ENCODE data around the gene LRRC75A. TPM values are rescaled to one million over a fixed set of nuclear protein-coding genes. Genes with fewer than 3 reads are reported as not detected.

LRRC75A gene
- total and polyA plus RNA-seq, 11 donors, result 0.37 to 2.5 (median 0.85) TPM

DNA sequence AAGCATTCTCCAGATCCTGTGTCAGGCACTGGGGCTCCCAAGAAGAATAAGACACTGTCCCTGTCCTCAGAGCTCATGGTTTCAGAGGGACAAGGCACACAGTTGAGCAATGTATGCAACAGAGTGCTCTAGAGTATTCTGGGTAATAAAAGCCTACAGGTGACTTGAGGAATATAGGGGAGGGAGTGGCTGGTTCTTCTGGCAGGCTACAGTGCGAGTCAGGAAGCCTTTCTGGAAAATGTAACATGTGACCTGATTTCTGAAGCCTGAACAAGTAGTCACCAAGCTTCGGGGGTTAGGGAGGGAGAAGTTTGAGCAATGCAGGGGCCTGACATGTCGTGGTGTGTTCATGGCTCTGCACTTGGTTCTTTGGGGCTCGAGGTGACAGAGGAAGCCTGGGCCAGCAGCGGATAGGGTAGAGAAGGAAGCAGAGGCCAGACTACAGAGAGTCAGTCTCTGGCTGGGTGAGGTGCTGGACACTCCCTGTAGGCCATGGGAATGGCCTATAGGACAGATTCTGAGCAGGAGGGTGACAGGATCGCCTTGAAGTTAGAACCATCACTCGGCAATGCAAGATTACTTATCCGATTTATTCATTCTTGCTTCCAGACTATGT, 16.0 kb upstream of the LRRC75A start:
- WGBS, 4 donors, result 76 to 88% (median 77%) methylated on average over 8 of the region's 8 CpGs
- Histone ChIP-seq H3K9me3 (no peaks in the 10 kb centered on the region), H3K27me3 (no peaks in the 10 kb centered on the region), H3K27ac (no peak overlapping the region), H3K4me1 (peaks cover 0 to 7% (median 0%) of the 10 kb centered on the region in 12 donors), H3K4me3 (no peak overlapping the region), H3K36me3 (no peaks in the 10 kb centered on the region)
- intact Hi-C loops (cut with DNase I), result no loop called here
- DNase-seq (no peak), ATAC-seq (no peak)
- TF ChIP-seq POLR2A (IDR thresholded peaks at IDR 0.05) (no peak), CTCF (IDR thresholded peaks at IDR 0.05) (no peak)

DNA sequence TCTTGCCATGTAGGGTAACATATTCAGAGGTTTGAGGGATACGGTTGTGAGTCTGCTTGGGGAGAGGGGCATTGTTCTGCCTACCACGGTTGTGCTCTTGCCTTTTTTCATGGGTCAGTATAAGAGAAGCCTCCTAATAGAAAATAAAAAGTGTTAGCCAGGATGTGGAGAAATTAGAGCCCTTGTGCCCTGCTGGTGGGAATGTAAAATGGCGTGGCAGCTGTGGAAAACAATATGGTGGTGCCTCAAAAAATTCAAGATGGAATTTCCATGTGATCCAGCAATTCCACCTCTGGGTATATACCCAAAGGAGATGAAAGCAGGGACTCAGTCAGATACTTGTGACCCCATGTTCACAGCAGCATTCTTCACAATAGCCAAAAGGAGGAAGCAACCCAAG, 14.2 kb upstream of the LRRC75A start:
- ATAC-seq (no peak), DNase-seq (no peak)
- no peaks in the 10 kb centered on the region for H3K4me1 ChIP-seq
- H3K4me3 ChIP-seq, result no peak overlapping the region
- 88 to 96% (median 95%) methylated on average over 3 of the region's 3 CpGs for WGBS, 4 donors
- H3K27ac ChIP-seq, result no peak overlapping the region
- intact Hi-C loops (cut with DNase I), result no loop called here
- no peaks in the 10 kb centered on the region for H3K36me3 ChIP-seq
- H3K27me3 ChIP-seq, result no peaks in the 10 kb centered on the region
- no peaks in the 10 kb centered on the region for H3K9me3 ChIP-seq
- TF ChIP-seq CTCF (IDR thresholded peaks at IDR 0.05) (no peak), POLR2A (IDR thresholded peaks at IDR 0.05) (no peak)

DNA sequence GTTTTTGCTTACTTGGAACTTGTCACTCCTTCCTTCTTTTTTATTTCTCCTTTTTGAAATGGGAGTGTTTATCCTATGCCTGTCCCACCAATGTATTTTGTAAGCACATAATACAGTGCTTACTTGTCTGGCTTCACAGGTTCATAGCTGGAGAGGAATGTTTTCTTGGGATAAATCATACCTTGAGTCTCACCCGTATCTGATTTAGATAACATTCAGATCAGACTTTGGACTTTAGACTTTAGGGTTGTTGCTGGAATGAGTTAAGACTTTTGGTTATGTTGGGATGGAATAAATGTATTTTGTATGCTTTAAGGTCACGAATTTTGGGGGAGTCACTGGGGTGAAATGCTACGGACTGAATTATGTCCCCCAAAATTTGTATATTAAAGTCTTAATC, 13.0 kb upstream of the LRRC75A start:
- ATAC-seq (no peak), DNase-seq (no peak)
- H3K36me3 ChIP-seq, result no peaks in the 10 kb centered on the region
- no peaks in the 10 kb centered on the region for H3K9me3 ChIP-seq
- no peaks in the 10 kb centered on the region for H3K27me3 ChIP-seq
- TF ChIP-seq POLR2A (IDR thresholded peaks at IDR 0.05) (no peak), CTCF (IDR thresholded peaks at IDR 0.05) (no peak)
- H3K4me1 ChIP-seq, result no peaks in the 10 kb centered on the region
- no peak overlapping the region for H3K4me3 ChIP-seq
- H3K27ac ChIP-seq, result no peak overlapping the region
- WGBS, 4 donors, result 75 to 95% (median 84%) methylated on average over 3 of the region's 3 CpGs
- intact Hi-C loops (cut with DNase I), result no loop called here

GRCh38 chr17:16496820-16497489, 5.0 kb upstream of the LRRC75A start:
- DNase-seq (no peak), ATAC-seq (no peak)
- Histone ChIP-seq H3K36me3 (no peaks in the 10 kb centered on the region), H3K4me1 (peaks cover 0 to 4% (median 0%) of the 10 kb centered on the region in 12 donors), H3K27me3 (peaks cover 0 to 10% (median 0%) of the 10 kb centered on the region in 9 donors), H3K4me3 (no peak overlapping the region), H3K9me3 (no peaks in the 10 kb centered on the region), H3K27ac (no peak overlapping the region)
- WGBS, 4 donors, result 84 to 86% (median 86%) methylated on average over 12 of the region's 12 CpGs
- intact Hi-C loops (cut with DNase I), result no loop called here
- TF ChIP-seq POLR2A (IDR thresholded peaks at IDR 0.05) (no peak), CTCF (IDR thresholded peaks at IDR 0.05) (no peak)

Measured in heart left ventricle (tissue), 16 donors.